Adipocyte (in vitro differentiated cells): ENCODE data around the gene SCYL2.
"Not testable (repeated sequence)": the region's sequence is repeated elsewhere in the genome, so short reads cannot be mapped to it uniquely, and the experiment has no call there.

Experiments
- DNase-seq: peaks from one replicate; pipeline ENCODE4 v3.0.0-alpha.2; 2015; ENCODE audit warnings: low read depth
- H3K27me3 ChIP-seq: replicated peaks from 2 replicates; pipeline ENCODE4 v1.7.0; 2013; ENCODE audit warnings: mild to moderate bottlenecking, low read length, moderate library complexity; ENCODE audit not compliant: control insufficient read depth, insufficient read depth
- H3K36me3 ChIP-seq: 2 replicates; pipeline ENCODE4 v1.7.0; 2013; ENCODE audit warnings: low read length, mild to moderate bottlenecking, moderate library complexity; ENCODE audit not compliant: control insufficient read depth, insufficient read depth, severe bottlenecking
- H3K4me1 ChIP-seq: 2 replicates; pipeline ENCODE4 v1.7.0; 2013; ENCODE audit warnings: mild to moderate bottlenecking, low read length, moderate library complexity; ENCODE audit not compliant: control insufficient read depth, insufficient read depth
- H3K4me3 ChIP-seq: 2 replicates; pipeline ENCODE4 v1.7.0; 2013; ENCODE audit warnings: mild to moderate bottlenecking, low read length, moderate library complexity
- H3K9ac ChIP-seq: 2 replicates; pipeline ENCODE4 v1.7.0; 2013; ENCODE audit warnings: mild to moderate bottlenecking, low read length, moderate library complexity
- H3K9me3 ChIP-seq: 2 replicates; pipeline ENCODE4 v1.7.0; 2013; ENCODE audit warnings: mild to moderate bottlenecking, low read length, moderate library complexity; ENCODE audit not compliant: control insufficient read depth

Gene SCYL2

DNA sequence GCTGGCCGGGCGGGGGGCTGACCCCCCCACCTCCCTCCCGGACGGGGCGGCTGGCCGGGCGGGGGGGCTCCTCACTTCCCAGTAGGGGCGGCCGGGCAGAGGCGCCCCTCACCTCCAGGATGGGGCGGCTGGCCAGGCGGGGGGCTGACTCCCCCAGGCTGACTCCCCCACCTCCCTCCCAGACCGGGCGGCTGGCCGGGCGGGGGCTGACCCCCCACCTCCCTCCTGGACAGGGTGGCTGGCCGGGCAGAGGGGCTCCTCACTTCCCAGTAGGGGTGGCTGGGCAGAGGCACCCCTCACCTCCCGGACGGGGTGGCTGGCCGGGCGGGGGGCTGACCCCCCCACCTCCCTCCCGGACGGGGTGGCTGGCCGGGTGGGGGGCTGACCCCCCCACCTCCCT is 27.4 kb downstream of the SCYL2 start:
- DNase-seq, H3K4me1 ChIP-seq, H3K4me3 ChIP-seq, H3K27me3 ChIP-seq, H3K9ac ChIP-seq, H3K9me3 ChIP-seq: not testable (repeated sequence)
- peaks cover 34% of the 10 kb centered on the region for H3K36me3 ChIP-seq

DNA sequence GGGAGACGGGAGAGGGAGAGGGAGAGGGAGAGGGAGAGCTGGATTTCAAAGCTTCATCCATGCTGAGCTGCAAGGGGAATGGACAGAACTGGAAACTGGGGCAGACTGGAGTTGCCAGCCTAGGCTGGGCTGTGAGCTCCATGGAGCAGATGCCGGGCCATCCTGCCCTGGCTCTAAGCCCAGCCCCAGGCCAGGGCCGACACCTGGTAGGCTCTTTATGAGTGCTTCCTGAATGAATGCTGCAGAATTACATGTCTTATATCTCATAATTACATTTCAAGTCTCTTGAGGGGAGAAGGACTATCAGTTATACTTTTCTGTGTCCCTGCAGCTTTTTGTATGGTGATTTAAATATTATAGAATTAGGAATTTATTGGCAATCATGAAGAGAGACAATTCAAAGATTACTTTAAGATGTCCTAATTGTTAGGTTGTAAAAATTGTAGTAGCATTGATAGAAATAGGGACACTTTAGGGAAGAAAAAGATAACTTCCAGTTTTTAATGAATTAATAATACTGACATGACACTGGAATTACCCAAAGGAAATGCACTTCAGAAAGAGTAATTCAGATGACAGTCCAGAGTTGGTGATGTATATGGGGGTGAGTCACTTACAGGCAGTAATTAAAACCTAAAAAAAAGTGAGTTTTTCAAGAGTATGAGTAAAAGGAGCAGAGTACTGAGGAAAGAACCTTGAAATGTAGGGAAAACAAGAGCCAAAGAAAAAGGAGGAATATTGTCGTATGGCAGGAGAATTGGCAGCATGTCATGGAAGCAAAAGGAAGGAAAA is 29.0 kb downstream of the SCYL2 start:
- Histone ChIP-seq H3K9ac (no peak overlapping the region), H3K27me3 (no peaks in the 10 kb centered on the region), H3K36me3 (peaks cover 41% of the 10 kb centered on the region), H3K9me3 (no peaks in the 10 kb centered on the region), H3K4me3 (no peak overlapping the region), H3K4me1 (no peaks in the 10 kb centered on the region)
- peak; percentile 14 for DNase-seq

DNA sequence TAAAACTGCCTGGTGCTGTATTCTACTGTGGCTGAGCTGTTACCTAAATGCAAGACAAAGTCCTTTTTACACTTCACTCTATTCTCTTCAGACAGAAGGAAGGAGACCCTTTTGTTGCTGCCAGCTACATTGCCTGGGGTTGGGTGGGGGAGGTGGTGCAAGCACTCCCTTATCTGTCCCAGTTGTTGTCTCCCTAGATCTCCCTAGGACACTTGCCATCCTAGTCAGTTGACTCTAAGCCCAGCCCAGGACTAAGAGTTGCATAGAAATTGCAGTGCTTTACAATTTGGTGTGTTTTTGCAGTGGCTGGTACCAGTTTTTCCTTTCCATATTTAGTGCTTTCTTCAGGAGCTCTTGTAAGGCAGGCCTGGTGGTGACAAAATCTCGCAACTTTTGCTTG is 35.1 kb downstream of the SCYL2 start:
- peaks cover 43% of the 10 kb centered on the region for H3K36me3 ChIP-seq
- H3K4me3 ChIP-seq = no peak overlapping the region
- no peaks in the 10 kb centered on the region for H3K27me3 ChIP-seq
- no peak for DNase-seq
- no peak overlapping the region for H3K9ac ChIP-seq
- H3K4me1 ChIP-seq = no peaks in the 10 kb centered on the region
- no peaks in the 10 kb centered on the region for H3K9me3 ChIP-seq

DNA sequence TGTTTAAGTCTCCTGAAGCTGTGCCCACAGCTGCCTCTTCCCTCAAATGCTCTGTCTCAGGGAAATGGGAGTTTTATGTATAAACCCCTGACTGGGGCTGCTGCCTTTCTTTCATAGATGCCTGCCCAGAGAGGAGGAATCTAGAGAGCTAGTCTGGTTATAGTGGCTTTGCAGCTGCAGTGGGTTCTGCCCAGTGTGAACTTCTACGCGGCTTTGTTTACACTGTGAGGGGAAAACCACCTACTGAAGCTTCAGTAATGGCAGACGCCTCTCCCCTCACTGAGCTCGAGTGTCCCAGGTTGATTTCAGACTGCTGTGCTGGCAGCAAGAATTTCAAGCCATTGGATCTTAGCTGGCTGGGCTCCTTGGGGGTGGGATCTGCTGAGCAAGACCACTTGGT is 36.9 kb downstream of the SCYL2 start:
- Histone ChIP-seq H3K4me3 (no peak overlapping the region), H3K27me3 (no peaks in the 10 kb centered on the region), H3K4me1 (no peaks in the 10 kb centered on the region), H3K9me3 (no peaks in the 10 kb centered on the region), H3K36me3 (peaks cover 33% of the 10 kb centered on the region), H3K9ac (no peak overlapping the region)
- DNase-seq = no peak

DNA sequence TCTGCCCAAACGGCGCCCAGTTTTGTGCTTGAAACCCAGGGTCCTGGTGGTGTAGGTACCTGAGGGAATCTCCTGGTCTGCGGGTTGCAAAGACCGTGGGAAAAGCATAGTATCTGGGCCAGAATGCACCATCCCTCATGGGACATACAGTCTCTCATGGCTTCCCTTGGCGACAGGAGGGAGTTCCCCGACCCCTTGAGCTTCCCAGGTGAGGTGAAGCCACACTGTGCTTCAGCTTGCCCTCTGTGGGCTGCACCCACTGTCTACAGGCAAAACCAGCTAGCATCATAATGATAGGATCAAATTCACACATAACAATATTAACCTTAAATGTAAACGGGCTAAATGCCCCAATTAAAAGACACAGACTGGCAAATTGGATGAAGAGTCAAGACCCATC is 37.4 kb downstream of the SCYL2 start:
- not testable (repeated sequence) for H3K4me3 ChIP-seq, H3K27me3 ChIP-seq, H3K4me1 ChIP-seq, DNase-seq, H3K9me3 ChIP-seq, H3K9ac ChIP-seq
- H3K36me3 ChIP-seq = peaks cover 32% of the 10 kb centered on the region

DNA sequence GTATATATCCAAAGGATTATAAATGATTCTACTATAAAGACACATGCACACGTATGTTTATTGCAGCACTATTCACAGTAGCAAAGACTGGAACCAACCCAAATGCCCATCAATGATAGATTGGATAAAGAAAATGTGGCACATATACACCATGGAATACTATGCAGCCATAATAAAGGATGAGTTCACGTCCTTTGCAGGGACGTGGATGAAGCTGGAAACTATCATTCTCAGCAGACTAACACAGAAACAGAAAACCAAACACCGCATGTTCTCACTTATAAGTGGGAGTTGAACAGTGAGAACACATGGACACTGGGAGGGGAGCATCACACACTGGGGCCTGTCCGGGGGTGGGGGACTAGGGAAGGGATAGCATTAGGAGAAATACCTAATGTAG is 41.2 kb downstream of the SCYL2 start:
- H3K4me3 ChIP-seq, H3K9ac ChIP-seq, H3K27me3 ChIP-seq, H3K9me3 ChIP-seq, DNase-seq, H3K4me1 ChIP-seq: not testable (repeated sequence)
- peaks cover 36% of the 10 kb centered on the region for H3K36me3 ChIP-seq

DNA sequence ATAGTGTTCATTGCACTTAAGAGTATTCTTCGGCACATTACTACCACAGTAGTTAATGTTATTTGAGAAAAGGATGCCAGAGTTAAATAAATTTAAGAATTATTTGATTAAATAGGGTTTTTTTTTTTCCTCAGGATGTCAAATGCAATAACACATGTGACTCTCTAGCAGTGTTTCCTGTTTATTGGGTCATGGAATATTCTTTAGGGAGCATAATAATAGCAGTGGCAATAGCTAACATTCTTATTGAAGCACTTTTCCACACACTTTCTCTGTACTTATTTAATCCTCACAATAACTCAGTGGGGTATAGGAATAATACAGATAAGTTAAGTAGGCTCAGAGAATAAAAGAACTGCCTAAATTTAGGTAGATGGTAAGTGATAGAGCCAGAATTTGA is 44.3 kb downstream of the SCYL2 start:
- no peak for DNase-seq
- Histone ChIP-seq H3K9me3 (no peaks in the 10 kb centered on the region), H3K9ac (no peak overlapping the region), H3K4me1 (no peaks in the 10 kb centered on the region), H3K27me3 (no peaks in the 10 kb centered on the region), H3K36me3 (peaks cover 52% of the 10 kb centered on the region), H3K4me3 (no peak overlapping the region)

DNA sequence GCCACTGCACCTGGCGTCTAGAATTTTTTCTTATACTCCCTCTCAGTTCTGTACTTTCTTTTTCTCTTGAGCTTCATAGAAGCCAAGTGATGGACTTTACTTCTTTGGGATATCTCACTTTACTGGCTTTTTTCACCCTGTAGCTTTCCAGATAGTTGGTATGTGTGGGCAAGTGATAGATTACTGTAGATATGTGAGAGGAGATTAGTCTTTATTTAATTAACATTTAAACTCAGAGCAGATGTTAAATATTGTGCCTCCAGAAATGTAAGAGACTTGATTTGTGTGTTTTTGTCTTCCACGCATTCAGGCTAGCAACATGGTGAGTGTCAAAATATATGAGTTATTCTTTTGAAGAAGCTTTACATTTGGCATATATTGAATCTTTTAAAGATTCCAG is 50.4 kb downstream of the SCYL2 start:
- Histone ChIP-seq H3K4me1 (no peaks in the 10 kb centered on the region), H3K9ac (no peak overlapping the region), H3K4me3 (no peak overlapping the region), H3K9me3 (no peaks in the 10 kb centered on the region), H3K27me3 (no peaks in the 10 kb centered on the region), H3K36me3 (peaks cover 54% of the 10 kb centered on the region)
- DNase-seq = no peak

DNA sequence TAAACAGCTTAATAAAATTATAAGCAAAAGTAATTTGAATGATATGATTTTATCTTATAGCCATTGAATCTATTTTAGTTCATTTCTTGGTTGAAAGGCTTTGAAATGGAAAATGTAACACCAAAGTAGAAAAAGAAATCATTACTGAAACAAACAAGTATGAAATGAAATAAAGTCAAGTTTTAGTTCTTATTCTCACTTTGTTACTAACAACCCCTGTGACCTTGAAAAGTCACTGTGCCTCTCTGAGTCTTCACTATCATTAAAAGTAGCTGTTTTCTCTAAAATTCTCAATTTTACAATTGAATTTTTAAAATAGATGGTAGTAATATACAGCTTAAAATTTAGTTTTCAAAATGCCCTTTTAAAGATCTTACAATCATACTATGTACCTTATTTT is 57.5 kb downstream of the SCYL2 start:
- Histone ChIP-seq H3K9me3 (no peaks in the 10 kb centered on the region), H3K4me3 (no peak overlapping the region), H3K27me3 (no peaks in the 10 kb centered on the region), H3K4me1 (peaks cover 15% of the 10 kb centered on the region), H3K36me3 (peaks cover 42% of the 10 kb centered on the region), H3K9ac (no peak overlapping the region)
- no peak for DNase-seq

DNA sequence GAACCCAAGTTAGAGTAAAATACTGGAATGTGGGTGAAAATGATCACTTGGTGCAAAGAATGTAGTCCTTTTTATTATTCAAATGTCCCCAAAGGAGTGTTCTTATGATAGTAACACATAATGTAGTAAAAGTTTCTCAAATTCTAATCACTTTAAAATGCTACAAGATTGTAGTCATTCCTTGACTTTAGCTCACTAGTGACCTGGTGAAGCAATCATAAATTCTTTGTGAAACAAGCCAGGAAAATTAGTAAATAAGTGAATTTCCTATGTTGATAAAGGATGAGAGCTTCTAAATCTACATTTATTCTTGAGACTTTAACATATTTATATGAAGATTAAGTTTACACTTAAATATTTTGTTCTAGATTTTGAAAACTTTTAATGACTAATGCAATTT is 59.2 kb downstream of the SCYL2 start:
- peaks cover 53% of the 10 kb centered on the region for H3K36me3 ChIP-seq
- no peaks in the 10 kb centered on the region for H3K9me3 ChIP-seq
- H3K27me3 ChIP-seq = no peaks in the 10 kb centered on the region
- peaks cover 15% of the 10 kb centered on the region for H3K4me1 ChIP-seq
- H3K4me3 ChIP-seq = no peak overlapping the region
- no peak overlapping the region for H3K9ac ChIP-seq
- DNase-seq = peak; percentile 42

DNA sequence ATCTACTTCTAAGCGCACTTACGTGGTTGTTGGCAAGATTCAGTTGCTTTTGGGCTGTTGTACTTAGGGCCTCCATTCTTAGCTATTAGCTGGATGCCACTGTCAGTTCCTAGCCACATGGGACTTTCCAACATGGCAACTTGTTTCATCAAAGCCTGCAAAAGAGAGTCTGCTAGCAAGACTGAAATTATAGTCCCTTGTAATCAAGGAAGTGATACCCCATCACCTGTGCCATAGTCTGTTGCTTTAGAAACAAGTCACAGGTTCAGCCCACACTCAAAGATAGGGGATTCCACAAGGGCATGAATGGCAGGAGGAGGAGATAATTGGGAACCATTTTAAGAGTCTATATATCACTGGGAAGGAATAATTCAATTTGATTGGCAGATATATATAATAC is 62.8 kb downstream of the SCYL2 start:
- H3K4me3 ChIP-seq = no peak overlapping the region
- H3K4me1 ChIP-seq = peaks cover 15% of the 10 kb centered on the region
- no peak overlapping the region for H3K9ac ChIP-seq
- no peaks in the 10 kb centered on the region for H3K27me3 ChIP-seq
- H3K36me3 ChIP-seq = peaks cover 60% of the 10 kb centered on the region
- DNase-seq = no peak
- H3K9me3 ChIP-seq = no peaks in the 10 kb centered on the region

DNA sequence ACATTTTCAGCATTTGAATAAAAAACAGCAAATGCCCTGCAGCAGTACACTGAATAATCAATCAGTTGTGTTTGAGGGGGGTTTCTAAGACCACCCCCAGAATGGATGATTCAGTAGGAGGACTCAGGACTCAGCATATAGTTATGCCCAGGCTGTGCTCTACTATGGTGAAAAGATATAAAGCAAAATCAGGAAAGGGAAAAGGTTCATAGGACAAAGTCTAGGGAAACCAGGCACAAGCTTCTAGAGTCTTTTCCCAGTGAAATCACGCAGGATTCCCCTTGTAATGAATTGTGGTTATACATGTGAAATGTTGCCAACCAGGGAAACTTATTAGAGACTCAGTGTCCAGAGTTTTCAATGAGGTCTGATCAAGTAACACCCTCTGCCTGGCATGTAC is 64.9 kb downstream of the SCYL2 start:
- H3K9me3 ChIP-seq = no peaks in the 10 kb centered on the region
- no peak overlapping the region for H3K4me3 ChIP-seq
- H3K4me1 ChIP-seq = no peaks in the 10 kb centered on the region
- H3K36me3 ChIP-seq = peaks cover 77% of the 10 kb centered on the region
- H3K9ac ChIP-seq = no peak overlapping the region
- DNase-seq = no peak
- no peaks in the 10 kb centered on the region for H3K27me3 ChIP-seq
